ENCODE results near the gene CDC42SE2.

The CDC42SE2 gene

GRCh38 chr5:131302506-131302905 is 38.7 kb downstream of the CDC42SE2 start:
- Histone ChIP-seq H2AFZ (ENCODE audit: low read length) (no peak overlapping the region), H3K9me2 (ENCODE audit: low read depth, low read length) (no peaks in the 10 kb centered on the region), H3K4me2 (ENCODE audit: low read length) (no peak overlapping the region), H3K9ac (ENCODE audit: low read length) (no peak overlapping the region), H3K27me3 (ENCODE audit: insufficient read depth, low read length) (no peaks in the 10 kb centered on the region), H3K4me1 (ENCODE audit: insufficient read depth, low read length, severe bottlenecking) (no peaks in the 10 kb centered on the region), H3K9me3 (ENCODE audit: low read length) (peaks cover 4% of the 10 kb centered on the region; the same call in 1 of the 2 replicates), H3K36me3 (ENCODE audit: insufficient read depth, low read length) (peaks cover 26% of the 10 kb centered on the region), H4K20me1 (ENCODE audit: insufficient read depth, low read length) (no peaks in the 10 kb centered on the region; the same call in 1 of the 2 replicates), H3K79me2 (ENCODE audit: insufficient read depth, low read length) (peaks cover 90% of the 10 kb centered on the region), H3K27ac (ENCODE audit: low read depth, low read length, poor library complexity, severe bottlenecking) (no peak overlapping the region), H3K4me3 (ENCODE audit: low read depth, low read length, poor library complexity, severe bottlenecking) (no peak overlapping the region), H3F3A (ENCODE audit: insufficient read depth, low read length) (no peaks in the 10 kb centered on the region; the same call in 1 of the 2 replicates)
- TF ChIP-seq EZH2 (IDR thresholded peaks at IDR 0.05; ENCODE audit: borderline replicate concordance, low read length) (no peak), CTCF (IDR thresholded peaks at IDR 0.05; ENCODE audit: low read length) (no peak)

GRCh38 chr5:131303537-131303936 is 39.7 kb downstream of the CDC42SE2 start:
- H3F3A ChIP-seq (ENCODE audit: insufficient read depth, low read length) = no peaks in the 10 kb centered on the region; the same call in 1 of the 2 replicates
- H3K27ac ChIP-seq (ENCODE audit: low read depth, low read length, poor library complexity, severe bottlenecking) = no peak overlapping the region
- H3K9me2 ChIP-seq (ENCODE audit: low read depth, low read length) = no peaks in the 10 kb centered on the region
- H3K4me2 ChIP-seq (ENCODE audit: low read length) = no peak overlapping the region
- peaks cover 80% of the 10 kb centered on the region for H3K79me2 ChIP-seq (ENCODE audit: insufficient read depth, low read length)
- no peaks in the 10 kb centered on the region for H3K27me3 ChIP-seq (ENCODE audit: insufficient read depth, low read length)
- H4K20me1 ChIP-seq (ENCODE audit: insufficient read depth, low read length) = no peaks in the 10 kb centered on the region; the same call in 1 of the 2 replicates
- no peak overlapping the region for H2AFZ ChIP-seq (ENCODE audit: low read length)
- H3K36me3 ChIP-seq (ENCODE audit: insufficient read depth, low read length) = peaks cover 25% of the 10 kb centered on the region
- H3K9ac ChIP-seq (ENCODE audit: low read length) = no peak overlapping the region
- TF ChIP-seq CTCF (IDR thresholded peaks at IDR 0.05; ENCODE audit: low read length) (no peak), EZH2 (IDR thresholded peaks at IDR 0.05; ENCODE audit: borderline replicate concordance, low read length) (no peak)
- H3K4me3 ChIP-seq (ENCODE audit: low read depth, low read length, poor library complexity, severe bottlenecking) = no peak overlapping the region
- H3K9me3 ChIP-seq (ENCODE audit: low read length) = peaks cover 4% of the 10 kb centered on the region; the same call in 1 of the 2 replicates
- no peaks in the 10 kb centered on the region for H3K4me1 ChIP-seq (ENCODE audit: insufficient read depth, low read length, severe bottlenecking)

- Histone ChIP-seq H2AFZ (ENCODE audit: low read length) (no peak overlapping the region), H3K27me3 (ENCODE audit: insufficient read depth, low read length) (no peaks in the 10 kb centered on the region), H3K9me3 (ENCODE audit: low read length) (peaks cover 4% of the 10 kb centered on the region; the same call in 1 of the 2 replicates), H4K20me1 (ENCODE audit: insufficient read depth, low read length) (no peaks in the 10 kb centered on the region; the same call in 1 of the 2 replicates), H3K27ac (ENCODE audit: low read depth, low read length, poor library complexity, severe bottlenecking) (no peak overlapping the region), H3K79me2 (ENCODE audit: insufficient read depth, low read length) (peaks cover 71% of the 10 kb centered on the region), H3K4me2 (ENCODE audit: low read length) (no peak overlapping the region), H3K9ac (ENCODE audit: low read length) (no peak overlapping the region), H3K9me2 (ENCODE audit: low read depth, low read length) (no peaks in the 10 kb centered on the region), H3K4me3 (ENCODE audit: low read depth, low read length, poor library complexity, severe bottlenecking) (no peak overlapping the region), H3K36me3 (ENCODE audit: insufficient read depth, low read length) (peaks cover 21% of the 10 kb centered on the region), H3F3A (ENCODE audit: insufficient read depth, low read length) (no peaks in the 10 kb centered on the region; the same call in 1 of the 2 replicates), H3K4me1 (ENCODE audit: insufficient read depth, low read length, severe bottlenecking) (no peaks in the 10 kb centered on the region)
- no peak for TF ChIP-seq EZH2 (IDR thresholded peaks at IDR 0.05; ENCODE audit: borderline replicate concordance, low read length)
Observed at GRCh38 chr5:131304414-131304813, 40.6 kb downstream of the CDC42SE2 start.

- Histone ChIP-seq H2AFZ (ENCODE audit: low read length) (no peak overlapping the region), H3K4me3 (ENCODE audit: low read depth, low read length, poor library complexity, severe bottlenecking) (no peak overlapping the region), H3K36me3 (ENCODE audit: insufficient read depth, low read length) (peaks cover 21% of the 10 kb centered on the region), H3K9me2 (ENCODE audit: low read depth, low read length) (no peaks in the 10 kb centered on the region), H3K9me3 (ENCODE audit: low read length) (peaks cover 4% of the 10 kb centered on the region; the same call in 1 of the 2 replicates), H3F3A (ENCODE audit: insufficient read depth, low read length) (no peaks in the 10 kb centered on the region; the same call in 1 of the 2 replicates), H3K27me3 (ENCODE audit: insufficient read depth, low read length) (no peaks in the 10 kb centered on the region), H3K27ac (ENCODE audit: low read depth, low read length, poor library complexity, severe bottlenecking) (no peak overlapping the region), H4K20me1 (ENCODE audit: insufficient read depth, low read length) (no peaks in the 10 kb centered on the region; the same call in 1 of the 2 replicates), H3K4me1 (ENCODE audit: insufficient read depth, low read length, severe bottlenecking) (no peaks in the 10 kb centered on the region), H3K9ac (ENCODE audit: low read length) (no peak overlapping the region), H3K4me2 (ENCODE audit: low read length) (no peak overlapping the region), H3K79me2 (ENCODE audit: insufficient read depth, low read length) (peaks cover 63% of the 10 kb centered on the region)
- no peak for TF ChIP-seq EZH2 (IDR thresholded peaks at IDR 0.05; ENCODE audit: borderline replicate concordance, low read length)
- no peak for TF ChIP-seq CTCF (IDR thresholded peaks at IDR 0.05; ENCODE audit: low read length)
Observed at GRCh38 chr5:131305138-131305689, 41.4 kb downstream of the CDC42SE2 start.

All from OCI-LY1 (cell line).